ENCODE measurements around the gene KDM8. TPM values are rescaled to one million over a fixed set of nuclear protein-coding genes. Genes with fewer than 3 reads are reported as not detected.

The KDM8 gene
- total RNA-seq, 1 experiment from 2014 or later = 3.7 TPM

DNA sequence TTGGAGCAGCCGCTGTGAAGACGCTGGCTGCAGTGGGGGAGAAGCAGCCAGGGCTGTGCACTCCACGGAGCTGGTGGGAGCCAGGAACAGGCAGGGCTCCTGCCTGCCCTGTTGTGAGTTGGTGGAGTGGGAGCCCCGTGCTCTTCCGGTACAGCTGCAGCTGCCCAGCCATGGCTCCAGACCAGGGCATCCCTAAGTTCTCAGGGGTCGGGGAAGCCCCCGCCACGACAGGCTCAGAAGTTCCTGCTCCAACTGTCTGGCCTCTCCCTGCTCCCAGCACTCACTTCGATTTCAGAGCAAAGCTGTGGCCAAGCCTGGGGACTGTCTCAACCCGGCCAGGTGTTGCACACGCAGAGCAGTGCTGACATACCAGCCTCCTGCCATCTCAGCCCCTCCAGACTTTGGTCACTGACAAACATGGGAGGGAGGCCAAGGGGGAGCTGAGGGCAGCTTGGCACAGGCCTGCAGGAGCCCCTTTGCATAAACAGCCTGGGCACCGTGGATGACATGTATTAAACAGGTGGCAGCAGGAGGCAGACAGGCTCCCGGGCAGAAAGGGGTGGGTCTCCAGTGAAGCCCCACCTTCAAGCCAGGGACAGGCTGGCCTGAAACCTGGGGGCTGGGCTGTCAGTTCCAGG, 13.9 kb upstream of the KDM8 start:
- Mint-ChIP-seq H3K4me1 (ENCODE audit: insufficient read depth, unreplicated experiment) (no peaks in the 10 kb centered on the region), H3K9me3 (ENCODE audit: unreplicated experiment) (no peaks in the 10 kb centered on the region), H3K27ac (ENCODE audit: low read depth, unreplicated experiment) (no peak overlapping the region), H3K4me3 (ENCODE audit: unreplicated experiment) (no peak overlapping the region), H3K27me3 (ENCODE audit: insufficient read depth, unreplicated experiment) (peaks cover 11% of the 10 kb centered on the region), H3K36me3 (ENCODE audit: insufficient read depth, unreplicated experiment) (peaks cover 7% of the 10 kb centered on the region)
- intact Hi-C loops (cut with micrococcal nuclease) = no loop called here
- TF ChIP-seq, protein P1, sequence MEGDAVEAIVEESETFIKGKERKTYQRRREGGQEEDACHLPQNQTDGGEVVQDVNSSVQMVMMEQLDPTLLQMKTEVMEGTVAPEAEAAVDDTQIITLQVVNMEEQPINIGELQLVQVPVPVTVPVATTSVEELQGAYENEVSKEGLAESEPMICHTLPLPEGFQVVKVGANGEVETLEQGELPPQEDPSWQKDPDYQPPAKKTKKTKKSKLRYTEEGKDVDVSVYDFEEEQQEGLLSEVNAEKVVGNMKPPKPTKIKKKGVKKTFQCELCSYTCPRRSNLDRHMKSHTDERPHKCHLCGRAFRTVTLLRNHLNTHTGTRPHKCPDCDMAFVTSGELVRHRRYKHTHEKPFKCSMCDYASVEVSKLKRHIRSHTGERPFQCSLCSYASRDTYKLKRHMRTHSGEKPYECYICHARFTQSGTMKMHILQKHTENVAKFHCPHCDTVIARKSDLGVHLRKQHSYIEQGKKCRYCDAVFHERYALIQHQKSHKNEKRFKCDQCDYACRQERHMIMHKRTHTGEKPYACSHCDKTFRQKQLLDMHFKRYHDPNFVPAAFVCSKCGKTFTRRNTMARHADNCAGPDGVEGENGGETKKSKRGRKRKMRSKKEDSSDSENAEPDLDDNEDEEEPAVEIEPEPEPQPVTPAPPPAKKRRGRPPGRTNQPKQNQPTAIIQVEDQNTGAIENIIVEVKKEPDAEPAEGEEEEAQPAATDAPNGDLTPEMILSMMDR (IDR thresholded peaks at IDR 0.05; ENCODE audit: unreplicated experiment) = no peak
- POLR2A ChIA-PET = no interaction called here
- no TSS peak for BruUV-seq (replicated peaks)
- CTCF ChIA-PET = interaction anchor here (0.6 to 1.5 kb wide), 2 partner anchors 35 to 396 kb away, joined by 3 to 4 read pairs; no protein-coding TSS in a partner anchor
- no peak for DNase-seq (ENCODE audit: unreplicated experiment)

GRCh38 chr16:27190316-27190871, 12.9 kb upstream of the KDM8 start:
- CTCF ChIA-PET = interaction anchor here (0.6 to 1.5 kb wide), 3 partner anchors 9 to 397 kb away, joined by 3 to 4 read pairs (median 3); no protein-coding TSS in a partner anchor
- Mint-ChIP-seq H3K27ac (ENCODE audit: low read depth, unreplicated experiment) (no peak overlapping the region), H3K4me1 (ENCODE audit: insufficient read depth, unreplicated experiment) (peaks cover 4% of the 10 kb centered on the region), H3K4me3 (ENCODE audit: unreplicated experiment) (no peak overlapping the region), H3K9me3 (ENCODE audit: unreplicated experiment) (no peaks in the 10 kb centered on the region), H3K27me3 (ENCODE audit: insufficient read depth, unreplicated experiment) (peaks cover 11% of the 10 kb centered on the region), H3K36me3 (ENCODE audit: insufficient read depth, unreplicated experiment) (peaks cover 7% of the 10 kb centered on the region)
- DNase-seq (ENCODE audit: unreplicated experiment) = no peak
- POLR2A ChIA-PET = interaction anchor here (0.7 to 0.9 kb wide), 2 partner anchors 14 to 136 kb away, joined by 3 read pairs; no protein-coding TSS in a partner anchor
- TF ChIP-seq, protein P1 (IDR thresholded peaks at IDR 0.05; ENCODE audit: unreplicated experiment) = no peak
- intact Hi-C loops (cut with micrococcal nuclease) = no loop called here
- BruUV-seq (replicated peaks) = no TSS peak

GRCh38 chr16:27191352-27191924, 11.9 kb upstream of the KDM8 start:
- peaks cover 9% of the 10 kb centered on the region for H3K27me3 Mint-ChIP-seq (ENCODE audit: insufficient read depth, unreplicated experiment)
- ChIA-PET CTCF (interaction anchor here (1.5 kb wide), 1 partner anchor 37 kb away, joined by 4 read pairs; no protein-coding TSS in a partner anchor), POLR2A (interaction anchor here (0.7 to 0.9 kb wide), 2 partner anchors 13 to 135 kb away, joined by 3 read pairs; no protein-coding TSS in a partner anchor)
- H3K36me3 Mint-ChIP-seq (ENCODE audit: insufficient read depth, unreplicated experiment) = peaks cover 7% of the 10 kb centered on the region
- H3K27ac Mint-ChIP-seq (ENCODE audit: low read depth, unreplicated experiment) = no peak overlapping the region
- no peak overlapping the region for H3K4me3 Mint-ChIP-seq (ENCODE audit: unreplicated experiment)
- intact Hi-C loops (cut with micrococcal nuclease) = no loop called here
- DNase-seq (ENCODE audit: unreplicated experiment) = no peak
- TF ChIP-seq, protein P1 (IDR thresholded peaks at IDR 0.05; ENCODE audit: unreplicated experiment) = no peak
- BruUV-seq (replicated peaks) = no TSS peak
- H3K4me1 Mint-ChIP-seq (ENCODE audit: insufficient read depth, unreplicated experiment) = peaks cover 9% of the 10 kb centered on the region
- H3K9me3 Mint-ChIP-seq (ENCODE audit: unreplicated experiment) = no peaks in the 10 kb centered on the region

DNA sequence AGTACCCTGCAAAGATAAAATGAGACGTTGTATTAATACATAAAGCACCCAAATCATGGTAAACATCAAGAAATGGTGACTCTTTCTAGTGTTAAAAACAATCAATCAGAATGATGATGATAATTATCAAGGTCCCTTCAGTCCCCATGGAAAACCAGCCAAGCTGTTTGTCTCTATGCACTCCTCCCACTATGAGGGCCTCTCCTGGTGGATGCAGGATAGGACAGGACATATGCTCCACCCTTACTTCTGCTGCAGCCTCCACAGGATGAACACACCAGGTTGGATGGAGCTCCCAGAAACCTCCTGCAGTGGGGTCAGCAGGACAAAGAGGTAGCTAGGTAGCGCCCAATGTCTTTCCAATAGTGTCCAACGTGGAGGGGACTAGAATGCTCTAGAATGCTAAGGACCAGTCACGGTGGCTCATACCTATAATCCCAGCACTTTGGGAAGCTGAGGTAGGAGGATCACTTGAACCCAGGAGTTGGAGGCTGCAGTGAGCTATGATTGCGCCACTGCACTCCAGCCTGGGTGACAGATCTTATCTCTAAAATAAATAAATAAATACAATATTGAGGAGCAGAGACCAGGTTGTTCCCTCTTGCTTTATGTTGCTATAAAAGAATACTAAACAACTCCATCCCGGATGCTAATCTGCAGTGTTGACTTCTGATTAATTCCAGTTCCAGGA, 9.9 kb upstream of the KDM8 start:
- Mint-ChIP-seq H3K9me3 (ENCODE audit: unreplicated experiment) (no peaks in the 10 kb centered on the region), H3K27me3 (ENCODE audit: insufficient read depth, unreplicated experiment) (peaks cover 18% of the 10 kb centered on the region), H3K4me3 (ENCODE audit: unreplicated experiment) (no peak overlapping the region), H3K27ac (ENCODE audit: low read depth, unreplicated experiment) (no peak overlapping the region), H3K36me3 (ENCODE audit: insufficient read depth, unreplicated experiment) (peaks cover 7% of the 10 kb centered on the region), H3K4me1 (ENCODE audit: insufficient read depth, unreplicated experiment) (peaks cover 9% of the 10 kb centered on the region)
- intact Hi-C loops (cut with micrococcal nuclease) = no loop called here
- POLR2A ChIA-PET = interaction anchor here (1.3 kb wide), 1 partner anchor 10 kb away, joined by 3 read pairs; the partner anchor contains the start of gene KDM8
- no TSS peak for BruUV-seq (replicated peaks)
- TF ChIP-seq, protein P1 (IDR thresholded peaks at IDR 0.05; ENCODE audit: unreplicated experiment) = no peak
- CTCF ChIA-PET = interaction anchor here (0.6 to 1.8 kb wide), 5 partner anchors 14 to 271 kb away, joined by 3 to 5 read pairs (median 3); no protein-coding TSS in a partner anchor
- DNase-seq (ENCODE audit: unreplicated experiment) = no peak
